ENCODE data around the gene TMPRSS3.

Gene TMPRSS3

DNA sequence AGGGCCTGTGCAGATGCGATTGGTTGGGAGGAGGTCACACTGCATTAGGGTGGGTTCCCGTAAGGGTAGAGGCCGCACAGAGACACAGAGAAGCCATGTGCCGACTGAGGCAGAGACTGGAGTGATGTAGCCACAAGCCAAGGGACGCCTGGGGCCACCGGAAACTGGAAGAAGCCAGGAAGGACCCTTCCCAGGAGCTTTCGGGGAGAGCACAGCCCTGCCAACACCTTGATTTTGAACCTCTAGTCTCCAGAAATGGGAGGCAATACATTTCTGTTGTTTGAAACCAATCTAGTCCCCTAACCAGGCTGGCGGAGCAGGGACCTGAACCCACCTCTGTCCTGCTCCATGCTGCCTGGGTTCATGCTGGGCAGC, 18.7 kb upstream of the TMPRSS3 start:
- TF ChIP-seq, protein P1, sequence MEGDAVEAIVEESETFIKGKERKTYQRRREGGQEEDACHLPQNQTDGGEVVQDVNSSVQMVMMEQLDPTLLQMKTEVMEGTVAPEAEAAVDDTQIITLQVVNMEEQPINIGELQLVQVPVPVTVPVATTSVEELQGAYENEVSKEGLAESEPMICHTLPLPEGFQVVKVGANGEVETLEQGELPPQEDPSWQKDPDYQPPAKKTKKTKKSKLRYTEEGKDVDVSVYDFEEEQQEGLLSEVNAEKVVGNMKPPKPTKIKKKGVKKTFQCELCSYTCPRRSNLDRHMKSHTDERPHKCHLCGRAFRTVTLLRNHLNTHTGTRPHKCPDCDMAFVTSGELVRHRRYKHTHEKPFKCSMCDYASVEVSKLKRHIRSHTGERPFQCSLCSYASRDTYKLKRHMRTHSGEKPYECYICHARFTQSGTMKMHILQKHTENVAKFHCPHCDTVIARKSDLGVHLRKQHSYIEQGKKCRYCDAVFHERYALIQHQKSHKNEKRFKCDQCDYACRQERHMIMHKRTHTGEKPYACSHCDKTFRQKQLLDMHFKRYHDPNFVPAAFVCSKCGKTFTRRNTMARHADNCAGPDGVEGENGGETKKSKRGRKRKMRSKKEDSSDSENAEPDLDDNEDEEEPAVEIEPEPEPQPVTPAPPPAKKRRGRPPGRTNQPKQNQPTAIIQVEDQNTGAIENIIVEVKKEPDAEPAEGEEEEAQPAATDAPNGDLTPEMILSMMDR (IDR thresholded peaks at IDR 0.05; ENCODE audit: borderline replicate concordance, insufficient read depth, low read depth, low read length): no peak
- H3K4me3 ChIP-seq (ENCODE audit: low read depth, low read length): no peak overlapping the region

DNA sequence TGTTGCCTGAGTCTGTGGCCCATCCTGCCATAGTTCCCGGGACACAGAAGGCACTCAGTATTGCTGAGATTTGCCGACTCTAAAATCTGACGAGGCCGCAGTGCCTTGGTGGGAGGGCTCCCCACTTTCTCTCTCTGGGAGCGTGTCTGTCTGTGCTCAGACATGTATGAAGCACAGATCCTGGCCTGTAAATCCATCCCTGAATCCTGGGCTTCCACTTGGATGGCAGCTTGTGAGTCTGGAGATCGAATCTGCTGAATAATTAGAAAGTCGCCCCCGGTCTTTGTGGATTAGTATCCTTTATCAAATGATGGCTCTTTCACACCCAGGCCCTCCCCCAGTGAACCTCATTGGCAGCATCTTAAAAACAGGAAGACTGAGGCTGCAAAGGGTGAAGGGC, 18.2 kb upstream of the TMPRSS3 start:
- H3K4me3 ChIP-seq (ENCODE audit: low read depth, low read length): no peak overlapping the region
- TF ChIP-seq, protein P1 (IDR thresholded peaks at IDR 0.05; ENCODE audit: borderline replicate concordance, insufficient read depth, low read depth, low read length): no peak

DNA sequence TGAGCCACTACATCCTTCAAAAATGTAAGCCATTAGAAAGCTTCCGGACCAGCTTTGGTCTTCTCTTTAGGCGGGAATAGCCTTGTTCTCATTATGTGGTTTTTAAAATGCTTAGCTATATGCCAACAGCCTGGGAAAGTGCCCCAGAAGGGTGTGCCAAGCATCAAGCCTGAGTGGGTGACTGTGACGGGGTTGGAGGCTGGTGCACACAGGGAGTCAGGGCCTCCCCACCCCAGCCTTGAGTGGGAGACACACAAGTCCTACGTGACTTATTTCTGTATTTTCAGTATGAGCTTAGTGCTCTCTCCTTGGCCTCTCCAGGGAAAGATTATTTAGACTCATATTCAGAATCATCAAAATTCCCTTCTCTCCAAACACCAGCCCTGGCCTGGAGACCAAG, 17.6 kb upstream of the TMPRSS3 start:
- no peak overlapping the region for H3K4me3 ChIP-seq (ENCODE audit: low read depth, low read length)
- TF ChIP-seq, protein P1 (IDR thresholded peaks at IDR 0.05; ENCODE audit: borderline replicate concordance, insufficient read depth, low read depth, low read length): no peak

DNA sequence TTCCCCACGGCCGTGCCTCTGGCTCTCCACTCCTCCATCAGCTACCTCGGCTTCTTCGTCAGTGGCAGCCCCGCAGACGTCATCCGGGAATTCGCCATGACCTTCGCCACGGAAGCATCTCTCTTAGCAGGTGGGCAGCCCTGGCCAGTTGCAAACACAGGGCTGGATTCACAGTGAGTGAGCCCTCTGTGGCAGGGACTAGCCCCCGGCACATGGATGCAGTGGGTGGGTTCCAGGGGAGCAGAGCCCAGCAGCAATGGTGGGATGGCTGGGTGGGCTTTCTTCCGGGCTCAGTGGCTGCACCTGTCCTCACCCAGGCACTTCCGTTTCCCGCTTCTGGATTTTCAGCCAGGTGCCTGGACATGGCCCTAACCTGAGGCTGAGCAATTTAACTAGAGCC, 17.2 kb upstream of the TMPRSS3 start:
- TF ChIP-seq, protein P1 (IDR thresholded peaks at IDR 0.05; ENCODE audit: borderline replicate concordance, insufficient read depth, low read depth, low read length): no peak
- H3K4me3 ChIP-seq (ENCODE audit: low read depth, low read length): no peak overlapping the region

DNA sequence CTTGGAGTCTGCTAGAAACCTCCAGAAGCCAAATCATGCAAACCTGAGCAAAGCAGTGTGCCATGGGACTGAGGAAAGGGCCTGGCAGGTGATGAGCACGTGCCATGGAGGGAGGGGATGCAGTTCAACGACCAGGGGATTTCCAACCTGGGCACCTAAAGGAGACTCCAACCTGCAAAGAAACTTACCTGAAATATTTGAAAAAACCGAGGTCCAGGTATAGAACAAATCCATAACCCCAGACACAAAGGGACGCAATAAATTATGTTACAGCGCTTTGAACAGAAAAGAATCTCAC, 16.7 kb upstream of the TMPRSS3 start:
- TF ChIP-seq, protein P1 (IDR thresholded peaks at IDR 0.05; ENCODE audit: borderline replicate concordance, insufficient read depth, low read depth, low read length): no peak
- H3K4me3 ChIP-seq (ENCODE audit: low read depth, low read length): no peak overlapping the region

DNA sequence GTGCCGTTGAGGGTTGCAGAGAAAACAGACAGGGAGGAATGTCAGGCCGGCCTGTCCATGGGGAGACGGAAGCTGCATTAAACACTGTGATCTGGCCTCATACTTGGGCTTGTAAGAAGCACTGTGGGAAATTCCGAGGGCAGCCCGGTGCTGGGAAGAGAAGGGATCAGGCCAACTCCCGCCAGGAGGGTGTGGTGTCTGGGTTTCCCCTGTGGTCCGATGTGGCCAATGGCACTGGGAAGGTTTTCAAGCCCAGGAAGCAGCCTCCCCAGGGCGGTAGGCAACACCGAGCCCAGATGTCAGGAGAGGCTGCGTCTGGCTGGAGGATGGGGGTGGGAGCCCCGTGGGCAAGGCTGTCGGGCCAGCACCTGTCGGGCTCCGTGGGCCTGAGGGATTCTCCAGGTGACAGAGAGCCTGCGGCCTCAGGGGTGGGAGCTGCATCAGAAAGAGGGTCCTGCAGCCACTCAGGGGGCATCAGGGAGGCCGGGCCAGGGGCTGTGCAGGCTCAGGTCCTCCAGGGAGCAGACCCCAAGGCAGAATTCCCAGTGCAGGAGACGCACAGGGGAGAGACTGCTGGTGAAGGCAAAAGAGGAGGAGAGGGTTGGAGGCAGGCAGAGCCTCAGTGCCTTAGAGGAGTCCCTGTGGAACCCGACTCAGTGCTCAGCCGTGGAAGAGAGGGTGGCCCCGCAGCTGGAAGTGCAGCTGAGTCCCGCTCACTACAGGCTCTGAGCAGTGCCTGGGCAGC, 16.2 kb upstream of the TMPRSS3 start:
- H3K4me3 ChIP-seq (ENCODE audit: low read depth, low read length): no peak overlapping the region
- TF ChIP-seq, protein P1 (IDR thresholded peaks at IDR 0.05; ENCODE audit: borderline replicate concordance, insufficient read depth, low read depth, low read length): no peak

DNA sequence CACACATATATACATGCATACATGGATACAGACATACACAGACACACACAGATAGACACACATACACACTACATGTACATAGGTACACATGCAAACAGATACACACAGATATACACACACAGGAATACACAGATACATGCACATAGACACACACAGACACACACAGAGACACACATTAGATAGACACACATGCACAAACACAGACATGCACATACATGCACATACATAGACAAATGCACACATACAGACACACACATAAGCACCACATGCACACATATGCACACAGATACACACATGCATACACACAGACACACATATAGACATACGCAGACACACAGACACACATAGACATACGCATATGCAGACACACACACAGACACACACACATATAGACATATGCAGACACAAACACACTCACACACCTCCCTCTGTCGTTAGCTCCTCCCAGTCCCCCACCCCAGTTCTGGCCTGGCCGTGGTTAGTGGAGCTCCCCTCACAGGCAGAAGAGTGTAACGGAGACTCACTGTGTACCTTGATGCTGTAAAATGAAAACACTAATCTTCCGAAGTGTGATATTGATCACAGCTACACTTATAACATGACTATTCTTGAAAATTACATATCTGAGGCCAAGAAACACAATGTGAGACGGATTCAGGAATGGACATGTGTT, 15.5 kb upstream of the TMPRSS3 start:
- no peak overlapping the region for H3K4me3 ChIP-seq (ENCODE audit: low read depth, low read length)
- TF ChIP-seq, protein P1 (IDR thresholded peaks at IDR 0.05; ENCODE audit: borderline replicate concordance, insufficient read depth, low read depth, low read length): peak; percentile 13; the same call in 1 of the 2 replicates
